ENCODE measurements around the gene TSPAN9.
A peak's percentile ranks its signal among the peaks of the same experiment; 100 is the strongest.

Gene TSPAN9

DNA sequence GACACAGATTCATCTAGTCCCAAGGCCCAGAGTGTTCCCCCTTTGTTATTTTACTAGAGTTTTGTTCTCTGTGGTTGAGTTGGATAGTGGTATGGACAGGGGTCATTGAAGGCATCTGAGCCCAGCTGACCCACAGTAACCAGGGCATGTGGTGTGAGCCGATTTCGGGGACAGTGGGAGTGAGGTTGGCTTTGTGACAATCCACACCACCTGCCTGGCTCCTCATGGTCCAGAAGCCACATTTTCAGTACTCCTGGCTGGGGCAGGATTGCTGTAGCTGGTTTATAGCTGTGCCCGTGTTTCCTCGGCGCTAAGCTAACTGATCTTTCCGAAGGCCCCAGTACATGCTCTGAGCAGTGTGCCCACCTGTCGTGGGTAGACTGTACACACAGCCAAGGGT is 116.0 kb downstream of the TSPAN9 start:
- DNase-seq, result no peak

DNA sequence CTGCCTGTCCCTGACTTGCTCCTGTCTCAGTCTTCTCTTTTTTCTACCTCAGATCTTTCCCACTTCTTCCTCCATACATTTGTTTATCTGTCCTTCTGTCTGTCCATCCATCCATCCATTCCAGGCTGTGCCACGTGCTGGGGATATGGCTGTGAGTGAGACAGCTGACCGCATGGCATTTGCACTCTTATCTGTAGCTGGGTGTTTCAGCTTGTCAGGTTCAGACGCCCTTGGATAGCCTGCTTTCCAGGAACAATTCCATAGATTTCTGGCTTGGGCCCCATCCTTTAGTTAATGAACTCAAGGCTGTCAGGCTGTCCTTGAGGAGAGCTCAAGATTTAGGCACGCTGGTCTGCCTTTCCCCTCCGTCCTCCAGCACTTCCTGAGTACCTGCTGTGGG is 116.6 kb downstream of the TSPAN9 start:
- DNase-seq, result no peak

DNA sequence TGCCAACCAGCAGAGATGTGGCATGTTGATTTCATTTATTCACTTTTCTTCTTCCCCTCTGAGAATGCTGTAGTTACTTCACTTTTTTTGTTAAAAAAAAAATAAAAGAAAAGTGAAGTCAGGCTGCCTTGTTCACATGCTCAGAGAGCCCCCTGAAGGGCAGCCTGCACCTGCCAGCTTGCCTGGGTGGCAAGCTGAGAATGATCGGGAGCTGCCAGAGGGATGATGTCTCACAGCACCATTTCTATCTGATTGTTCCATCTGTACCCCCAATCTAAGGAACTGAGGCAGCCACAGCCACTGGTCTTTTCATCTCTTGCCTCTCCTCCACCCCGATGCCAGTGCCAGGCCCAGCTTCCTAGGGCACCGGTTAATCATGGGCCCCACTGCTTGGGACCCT is 118.2 kb downstream of the TSPAN9 start:
- DNase-seq, result no peak

DNA sequence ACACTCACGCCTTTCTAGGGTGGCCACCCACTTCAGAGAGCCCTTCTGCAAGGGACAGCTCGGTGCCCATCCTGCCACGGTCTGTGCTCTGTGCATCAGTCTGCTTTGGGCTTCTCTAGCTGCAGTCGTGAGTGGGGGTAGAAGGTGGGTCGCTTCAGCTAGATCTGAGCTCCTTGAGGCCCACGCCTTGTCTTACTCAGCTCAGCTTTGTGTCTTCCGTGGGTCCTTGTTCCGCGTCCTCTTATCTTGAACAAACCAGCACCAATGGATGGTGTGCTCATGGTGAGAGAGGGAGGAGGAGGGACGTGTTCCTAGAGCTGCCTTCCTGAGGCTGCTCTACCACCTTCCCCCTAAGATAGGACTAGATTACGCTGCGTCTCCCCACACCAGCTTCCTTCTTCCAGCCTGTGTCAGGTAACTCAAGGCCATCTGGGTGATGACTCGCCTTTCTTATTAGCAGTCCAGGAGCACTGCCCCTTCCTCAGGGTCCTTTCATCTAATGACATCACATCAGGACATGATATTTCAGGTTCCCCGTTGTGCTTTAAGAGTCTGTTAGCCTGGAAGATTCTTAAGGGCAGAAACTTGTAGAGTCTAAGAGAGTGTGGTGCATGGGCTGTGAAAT is 118.8 kb downstream of the TSPAN9 start:
- no peak for DNase-seq

DNA sequence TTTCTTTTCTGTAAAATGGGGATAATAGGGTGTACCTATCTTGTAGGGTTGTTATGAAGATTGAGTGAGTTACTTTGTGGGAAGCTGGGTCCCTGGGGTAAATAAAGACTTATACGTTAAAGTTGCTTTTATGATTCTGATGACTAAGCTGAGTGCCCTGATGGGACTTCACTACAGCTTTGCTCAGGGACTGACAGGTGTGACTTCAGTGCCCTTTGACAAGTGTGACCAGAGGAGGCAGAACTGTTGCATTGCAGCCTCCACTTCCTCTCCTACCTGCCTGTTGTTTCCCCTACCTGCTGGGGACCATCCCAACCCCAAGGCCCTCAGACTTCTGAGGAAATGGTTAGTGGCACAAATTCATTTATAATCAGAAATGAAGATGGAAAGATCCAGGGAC is 119.3 kb downstream of the TSPAN9 start:
- DNase-seq, result no peak

DNA sequence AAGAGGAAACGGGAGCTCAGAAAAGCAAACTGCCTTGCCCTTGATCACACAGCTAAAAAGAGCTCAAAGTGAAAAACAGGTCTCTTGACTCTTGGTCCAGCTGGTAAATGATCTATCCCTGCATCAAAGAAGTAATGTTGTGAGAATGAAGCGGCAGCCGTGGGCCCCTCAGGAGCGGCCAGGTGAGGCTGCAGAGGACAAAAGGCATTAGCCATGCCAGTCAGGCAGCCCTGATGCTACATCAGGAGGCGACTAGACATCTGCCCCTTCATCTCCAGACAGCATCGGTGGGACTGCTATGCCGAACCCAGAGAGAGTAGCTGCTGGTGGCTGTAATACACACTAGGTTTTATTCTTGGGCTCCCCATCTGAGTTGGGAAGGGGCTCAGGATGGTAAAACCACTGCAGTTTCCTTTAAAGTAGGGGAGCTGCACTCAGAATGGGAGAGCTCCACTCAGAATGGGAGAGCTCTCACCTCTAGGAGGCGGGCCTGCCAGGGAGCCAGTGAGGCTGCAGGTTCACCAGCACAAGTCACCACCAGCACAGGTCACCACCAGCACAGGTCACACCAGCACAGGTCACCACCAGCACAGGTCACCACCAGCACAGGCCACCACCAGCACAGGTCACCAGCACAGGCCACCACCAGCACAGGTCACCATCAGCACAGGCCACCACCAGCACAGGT is 120.1 kb downstream of the TSPAN9 start:
- no peak for DNase-seq

DNA sequence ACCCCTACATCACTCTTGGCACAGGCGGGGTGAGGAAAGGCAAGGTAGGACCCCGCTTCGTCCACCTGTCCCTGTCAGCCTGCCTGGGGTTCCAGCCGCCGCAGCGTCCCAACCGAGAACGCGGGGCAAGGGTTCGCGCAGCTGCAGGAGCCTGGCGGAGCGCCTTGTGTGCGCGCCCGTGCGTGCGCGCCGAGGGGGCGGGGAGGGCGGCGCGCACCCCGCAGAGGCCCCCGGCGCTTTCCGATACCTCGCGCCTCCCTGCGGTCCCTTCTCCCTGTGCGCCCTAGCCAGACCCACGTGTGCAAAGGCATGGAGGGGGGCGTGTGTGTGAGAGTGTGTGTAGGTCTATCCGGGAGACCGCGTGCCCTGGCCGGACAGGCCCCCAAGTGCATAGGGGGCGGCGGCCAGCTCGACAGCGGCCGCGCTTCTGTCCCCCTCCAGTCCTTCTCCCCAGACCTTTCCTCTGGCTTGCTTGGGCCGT is 122.4 kb downstream of the TSPAN9 start:
- no peak for DNase-seq

DNA sequence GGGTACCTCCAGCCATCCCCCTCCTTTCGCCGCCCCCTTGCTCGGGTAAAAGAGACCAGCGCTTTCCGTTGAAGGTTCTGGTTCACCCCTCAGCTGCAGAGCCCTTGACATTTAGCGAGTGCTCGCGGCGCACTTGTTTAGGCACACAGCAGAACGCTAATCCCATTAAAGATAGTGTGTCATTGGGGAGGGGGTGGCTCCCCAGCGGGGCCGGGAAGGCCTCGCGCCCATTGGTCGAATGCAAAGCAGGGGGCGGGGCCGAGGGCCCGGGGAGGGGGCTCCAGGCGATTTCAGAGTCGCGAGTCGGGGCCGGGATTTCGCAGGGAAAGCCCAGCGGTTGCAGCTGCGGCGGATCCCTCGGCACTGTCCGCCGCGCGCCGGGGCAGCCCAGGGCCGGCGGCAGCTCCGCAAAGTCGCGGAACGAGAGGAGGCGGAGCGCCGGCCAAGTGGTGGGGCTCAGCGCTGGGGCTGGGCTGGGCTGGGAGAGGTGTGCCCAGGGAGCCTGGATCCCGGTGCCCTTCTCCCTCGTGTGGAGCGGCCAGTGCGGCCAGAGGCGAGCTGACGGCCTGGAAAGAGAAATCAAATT is 122.9 kb downstream of the TSPAN9 start:
- no peak for DNase-seq

DNA sequence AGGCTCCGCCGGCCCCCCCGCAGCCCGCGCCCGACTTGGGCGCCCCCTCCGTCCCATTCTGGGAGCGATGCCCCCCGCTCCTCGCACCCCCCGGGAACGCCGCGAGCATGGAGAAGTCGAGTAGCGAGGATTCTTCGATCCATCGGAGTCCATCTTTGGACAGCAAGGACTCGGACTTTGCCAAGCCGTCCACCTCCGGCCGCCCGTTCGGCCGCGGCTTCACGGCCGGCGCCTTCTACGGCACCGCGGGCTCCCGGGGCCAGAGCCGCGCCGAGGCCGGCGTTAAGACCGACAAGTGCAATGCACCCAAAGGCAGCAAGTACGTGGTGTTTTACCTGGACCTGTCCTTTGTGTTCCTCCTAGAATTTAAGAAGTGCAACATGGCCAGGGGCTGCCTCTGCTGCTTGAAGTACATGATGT is 123.6 kb downstream of the TSPAN9 start:
- no peak for DNase-seq

DNA sequence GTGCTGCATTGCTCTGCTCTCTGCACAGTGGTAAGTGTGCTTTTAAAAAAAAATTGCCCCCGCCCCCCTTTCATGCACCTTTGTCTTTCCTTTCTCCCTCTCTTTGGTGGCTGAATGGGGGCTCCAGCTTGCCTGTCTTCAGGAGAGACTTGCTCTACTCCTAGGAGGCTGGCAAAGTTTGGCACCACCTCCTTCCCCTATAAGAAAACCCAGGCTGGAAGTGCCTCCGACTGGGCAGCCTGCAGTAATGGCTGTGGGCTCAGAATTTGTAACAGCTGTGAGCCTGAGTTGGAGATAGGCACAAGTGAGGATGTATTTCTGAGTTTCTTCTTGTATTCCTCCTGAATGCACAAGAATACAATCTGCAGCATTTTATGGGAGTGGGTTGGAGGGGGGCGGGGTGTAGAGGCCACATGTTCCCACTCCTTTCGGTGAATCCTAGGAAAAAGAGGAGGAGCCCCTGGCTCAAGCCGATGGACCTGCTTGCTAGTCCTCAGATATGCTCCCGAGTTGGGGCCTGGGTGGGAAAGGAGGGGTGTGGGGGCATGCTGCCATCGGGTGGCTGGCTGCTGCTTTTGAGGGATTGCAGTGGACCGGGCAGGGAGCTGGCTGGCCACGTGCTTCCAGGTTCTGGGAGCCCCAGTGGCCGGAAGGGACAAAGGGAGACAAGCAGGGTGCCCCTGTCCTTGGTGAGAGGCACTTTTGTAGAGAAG is 124.3 kb downstream of the TSPAN9 start:
- no peak for DNase-seq

DNA sequence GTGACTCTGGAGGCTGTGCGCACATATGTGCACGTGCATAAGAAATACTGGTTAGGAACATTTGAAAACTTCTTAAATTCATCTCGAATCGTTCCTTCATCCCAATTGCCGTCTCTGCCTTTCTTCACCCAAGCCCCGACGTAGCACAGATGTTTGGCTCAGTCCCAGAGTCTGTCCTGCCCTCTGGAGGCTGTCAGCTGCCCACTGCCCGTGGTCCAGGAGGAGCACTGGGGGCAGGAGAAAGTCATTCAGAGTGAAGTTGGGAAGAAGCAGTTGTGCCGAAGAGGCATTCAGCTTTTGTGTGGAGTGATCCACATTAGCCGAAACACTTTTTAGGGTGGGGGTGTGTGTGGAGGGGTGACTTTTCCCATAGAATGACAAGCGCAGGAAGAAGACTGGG is 124.9 kb downstream of the TSPAN9 start:
- no peak for DNase-seq

DNA sequence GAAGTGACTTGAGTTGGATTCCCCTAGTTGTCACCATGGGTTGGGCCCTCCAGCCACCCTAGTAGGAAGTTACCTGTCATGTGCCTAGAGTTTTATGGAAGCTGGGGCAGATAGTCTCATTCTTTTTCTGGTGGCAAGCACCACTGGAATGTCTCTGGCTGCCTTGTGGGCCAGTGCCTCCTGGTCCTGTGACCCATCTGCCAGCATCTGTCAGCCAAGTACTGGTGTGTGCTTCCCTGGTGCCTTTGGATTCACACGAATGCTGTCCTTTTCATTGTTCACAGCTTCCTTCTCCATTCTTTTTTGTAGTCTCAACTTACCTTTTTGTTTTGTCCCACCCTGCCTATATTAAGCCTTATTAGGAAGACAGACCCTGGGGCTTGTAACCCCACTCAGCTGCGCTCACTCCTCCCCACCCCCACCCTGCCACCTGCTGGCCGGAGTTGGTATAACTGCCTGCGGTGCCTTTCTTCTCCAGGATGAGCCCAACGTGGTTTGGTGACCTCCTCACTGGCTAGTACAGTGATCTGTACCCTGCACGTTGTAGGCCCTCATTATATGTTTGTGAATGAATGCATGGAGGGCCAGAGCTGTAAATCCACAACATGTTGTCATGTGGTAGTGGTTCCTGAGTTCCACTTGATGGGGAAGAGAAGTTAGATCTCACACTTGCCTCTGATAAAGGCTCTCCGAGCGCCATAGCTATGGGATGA is 125.7 kb downstream of the TSPAN9 start:
- peak in 3 of 4 experiments; percentile 18 to 21 (median 20) for DNase-seq

DNA sequence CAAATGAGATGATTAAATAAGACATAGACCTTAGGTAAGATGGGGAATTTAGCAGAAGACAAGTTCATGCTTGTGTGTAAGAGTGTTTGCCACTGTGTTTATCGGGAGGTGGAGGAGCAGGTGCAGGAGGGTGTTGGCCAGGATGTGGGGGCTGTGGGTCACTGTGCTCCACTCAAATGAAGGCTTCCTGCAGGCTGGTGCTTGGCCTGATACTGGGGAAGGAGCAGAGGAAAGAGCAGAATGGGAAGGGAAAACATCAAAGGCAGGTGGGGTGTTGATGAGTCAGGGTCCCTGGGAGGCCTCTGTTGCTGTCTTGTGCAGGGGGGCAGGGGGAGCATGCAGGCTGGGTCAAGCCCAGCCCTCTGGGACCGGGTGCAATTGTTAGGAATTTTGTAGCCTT is 126.5 kb downstream of the TSPAN9 start:
- no peak for DNase-seq

DNA sequence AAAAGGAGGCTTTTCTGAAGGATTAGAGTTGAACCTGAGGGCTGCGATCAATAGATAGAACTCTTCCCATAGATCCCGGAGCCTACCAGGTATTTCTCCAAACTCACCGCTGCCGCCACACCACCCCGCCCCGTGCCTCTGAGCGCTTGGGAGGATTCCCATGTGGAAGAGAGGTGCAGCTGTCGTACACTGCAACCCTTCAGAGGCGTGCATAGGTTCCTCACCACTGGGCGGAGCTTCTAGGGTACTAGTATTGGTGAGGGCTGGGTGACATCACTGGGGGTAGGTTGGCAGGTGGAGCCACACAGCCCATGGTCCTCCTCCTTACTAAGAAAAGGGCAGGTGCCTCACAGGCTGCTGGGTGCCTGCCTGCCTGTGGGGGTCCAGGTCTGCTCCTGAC is 127.0 kb downstream of the TSPAN9 start:
- no peak for DNase-seq

DNA sequence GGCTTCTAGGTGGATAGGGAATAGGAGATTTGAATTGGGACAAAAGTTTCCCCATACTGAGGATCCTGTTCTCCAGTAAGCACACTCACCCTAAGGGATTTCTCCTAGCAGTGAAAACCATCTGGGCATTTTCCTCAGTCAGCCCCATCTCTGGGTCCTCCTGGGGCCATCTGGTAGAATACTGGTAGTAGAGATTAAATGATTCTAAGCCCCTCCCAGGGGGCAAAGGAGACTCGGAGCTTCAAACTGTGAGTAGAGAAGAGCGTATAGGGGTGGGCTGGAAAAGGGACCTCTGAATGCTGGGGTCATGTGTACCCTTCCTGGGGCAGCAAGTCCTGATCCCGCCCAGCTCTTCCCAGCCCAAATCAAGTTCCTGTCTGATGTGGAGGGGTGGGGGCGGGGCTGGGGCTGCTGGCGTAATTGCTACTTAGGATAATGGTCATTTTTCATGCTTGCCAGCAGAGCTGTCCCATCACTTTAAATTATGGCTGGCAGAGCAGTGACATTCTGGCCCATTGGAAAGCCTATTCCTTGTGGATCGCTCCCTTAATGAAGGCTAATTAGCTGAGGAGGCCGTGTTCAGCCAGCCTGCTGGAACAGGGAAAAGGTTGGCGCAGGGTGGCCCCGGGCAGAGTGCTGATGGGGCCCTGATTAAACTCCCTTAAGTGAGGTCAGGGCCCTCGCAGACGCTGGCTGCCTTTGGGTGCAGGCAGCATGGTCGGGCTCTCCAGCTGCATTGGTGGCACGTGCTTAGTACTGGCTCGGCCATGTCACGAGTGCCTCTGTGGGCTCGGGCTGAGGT is 127.8 kb downstream of the TSPAN9 start:
- no peak for DNase-seq

DNA sequence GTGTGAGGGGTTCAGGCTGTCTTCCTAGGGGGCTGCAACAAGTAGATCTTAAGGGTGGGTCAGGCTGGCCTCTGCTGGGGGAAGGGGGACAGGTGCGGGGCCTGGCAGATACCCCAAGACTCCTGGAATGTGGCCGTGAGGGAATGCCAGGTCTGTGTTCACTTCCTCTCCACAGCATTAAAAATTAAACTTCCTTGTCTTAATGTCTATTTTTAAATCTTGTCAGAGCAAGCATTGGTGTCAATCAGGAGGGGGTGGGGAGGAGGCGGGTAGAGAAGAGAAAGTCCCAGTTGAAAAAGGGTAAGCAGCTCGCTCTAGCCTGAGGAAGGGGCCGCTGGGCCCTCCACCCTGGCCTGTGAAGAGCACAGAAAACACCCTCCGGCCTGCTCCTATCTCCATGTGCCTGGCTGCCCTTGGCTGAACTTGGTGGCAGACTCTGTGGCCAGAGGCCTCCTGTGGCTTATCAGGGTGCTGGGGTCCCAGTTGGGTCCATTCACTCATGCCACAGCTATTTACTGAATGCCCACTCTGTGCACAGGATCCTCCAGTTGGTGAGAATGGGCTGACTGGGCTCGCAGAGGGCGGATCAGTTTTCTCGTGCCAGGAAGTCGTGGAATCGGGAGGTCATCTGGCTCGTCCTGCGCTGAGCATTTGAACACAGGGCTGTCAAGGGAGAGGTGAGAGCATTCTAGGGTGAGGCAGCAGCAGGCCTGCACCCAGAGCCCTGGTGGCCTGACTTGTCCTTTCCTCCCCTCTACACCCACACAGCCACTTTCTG is 128.8 kb downstream of the TSPAN9 start:
- no peak for DNase-seq

DNA sequence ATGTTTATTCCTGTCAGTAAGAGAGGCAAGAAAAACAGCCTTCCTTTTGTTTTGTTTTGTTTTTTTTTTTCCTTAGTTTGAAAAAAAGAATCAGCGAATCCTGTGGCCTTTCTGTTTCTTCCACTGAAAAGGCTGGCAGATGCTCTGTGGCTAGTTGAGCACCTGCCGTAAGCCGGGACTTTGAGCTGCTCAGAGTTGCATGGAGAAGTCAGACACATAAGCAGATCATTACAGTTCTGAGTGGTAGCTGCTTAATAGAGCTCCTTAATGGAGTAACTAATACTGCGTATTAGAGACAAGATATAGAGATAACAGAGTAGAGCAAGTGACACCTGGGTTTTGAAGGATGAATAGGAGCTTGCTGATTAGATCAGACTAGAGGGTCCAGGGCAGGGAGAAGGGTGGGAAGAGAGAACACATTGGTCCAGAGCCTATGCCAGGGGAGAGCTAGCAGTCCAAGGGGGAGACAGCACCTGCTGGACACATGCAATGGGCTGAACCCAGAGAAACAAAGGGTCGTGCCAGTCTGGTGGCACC is 129.4 kb downstream of the TSPAN9 start:
- DNase-seq, result no peak

DNA sequence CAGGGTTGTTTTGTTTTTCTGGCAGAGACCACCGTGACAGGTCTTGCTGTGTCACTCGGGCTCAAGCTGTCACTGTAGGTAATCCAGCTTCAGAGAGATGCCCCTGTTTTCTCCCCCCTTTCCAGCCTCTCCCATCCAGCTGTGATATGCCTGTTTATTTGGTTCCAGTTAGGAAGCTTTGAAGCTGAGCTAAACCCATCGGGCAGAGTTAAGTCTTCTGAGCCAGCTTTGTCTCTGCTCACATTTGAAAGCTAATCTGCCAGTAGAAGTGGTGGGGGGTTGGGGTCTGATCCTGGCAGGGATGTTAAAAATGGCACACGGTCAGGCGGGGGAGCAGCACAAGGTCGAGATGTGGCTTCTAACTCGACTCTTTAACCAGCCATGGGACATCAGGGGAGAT is 130.0 kb downstream of the TSPAN9 start:
- DNase-seq, result no peak

DNA sequence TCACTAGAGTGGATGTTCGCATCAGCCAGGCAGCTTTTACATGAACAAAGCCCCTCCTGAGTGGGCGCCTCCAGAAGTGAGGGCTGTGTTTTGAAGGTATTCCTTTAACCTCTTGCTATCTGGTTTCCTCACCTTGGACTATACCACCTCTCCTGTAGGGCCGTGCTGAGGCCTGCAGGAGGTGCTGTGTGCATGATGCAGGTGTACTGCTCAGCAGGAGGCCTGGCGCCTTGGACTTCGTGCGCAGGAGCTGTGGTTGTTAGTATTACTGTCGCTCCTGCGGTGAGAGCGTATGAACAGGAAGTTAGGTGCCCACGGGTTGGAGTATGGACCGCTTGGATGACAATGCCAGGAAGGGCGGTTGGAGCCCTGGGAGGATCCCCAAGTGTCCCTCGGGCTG is 130.7 kb downstream of the TSPAN9 start:
- no peak for DNase-seq

DNA sequence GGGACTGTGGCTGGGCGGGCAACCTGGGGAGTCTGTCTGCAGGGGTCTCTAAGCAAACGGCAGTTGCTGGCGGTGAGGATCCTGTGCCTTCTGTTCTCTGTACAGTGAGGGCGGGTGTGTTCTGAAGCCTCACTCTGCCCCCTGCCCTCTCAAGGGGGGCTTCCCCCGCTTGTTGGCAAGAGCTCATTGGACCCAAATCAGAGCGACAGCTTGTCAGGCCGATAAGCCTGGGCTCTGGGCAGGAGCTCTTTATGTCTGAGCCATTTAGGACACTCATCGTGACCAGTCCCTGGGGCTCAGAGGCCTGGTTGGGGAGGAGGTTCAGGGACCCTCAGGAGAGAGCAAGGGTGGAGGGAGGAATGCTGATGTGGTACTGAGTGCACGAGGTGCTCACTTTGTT is 136.0 kb downstream of the TSPAN9 start:
- DNase-seq, result no peak

DNA sequence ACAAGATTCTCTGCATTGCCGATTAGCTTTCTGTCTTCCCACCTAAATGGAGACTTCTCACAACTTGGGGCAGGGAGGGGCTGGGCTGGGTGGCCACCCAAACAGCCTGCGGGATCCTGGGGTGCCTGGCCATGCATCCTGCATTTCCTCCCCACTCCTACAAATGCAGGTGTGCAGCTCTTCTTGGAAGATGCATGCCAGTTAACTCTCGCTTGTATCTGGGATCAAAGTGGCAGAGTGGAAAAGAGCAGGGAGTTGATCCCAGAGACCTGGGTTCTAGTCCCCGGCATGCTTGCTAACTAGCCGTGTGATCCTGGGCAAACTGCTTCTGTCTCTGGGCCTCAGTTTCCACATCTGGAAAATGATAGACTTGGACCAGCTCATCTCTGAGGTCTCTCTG is 136.6 kb downstream of the TSPAN9 start:
- no peak for DNase-seq
